ENCODE measurements around the gene PBX3. TPM values are rescaled to one million over a fixed set of nuclear protein-coding genes. Genes with fewer than 3 reads are reported as not detected.

The PBX3 gene
- total and polyA plus RNA-seq, 4 donors, result 7.3 to 18.9 (median 11.1) TPM

GRCh38 chr9:125732562-125732961 lies 14.6 kb upstream of the PBX3 start:
- Histone ChIP-seq H3K9ac (ENCODE audit: low read depth in 1 of 2, low read length in 2 of 2) (no peak overlapping the region), H3K27me3 (ENCODE audit: control insufficient read depth in 4 of 4, insufficient read depth in 4 of 4, low read length in 3 of 4) (no peaks in the 10 kb centered on the region), H3K4me3 (ENCODE audit: low read depth in 1 of 3, low read length in 3 of 3) (no peak overlapping the region), H3K36me3 (ENCODE audit: control insufficient read depth in 4 of 4, insufficient read depth in 3 of 4, low read depth in 1 of 4, low read length in 3 of 4) (no peaks in the 10 kb centered on the region), H3K9me3 (ENCODE audit: control insufficient read depth in 4 of 4, low read length in 3 of 4) (no peaks in the 10 kb centered on the region), H3K4me1 (ENCODE audit: control insufficient read depth in 4 of 4, insufficient read depth in 4 of 4, low read length in 3 of 4) (no peaks in the 10 kb centered on the region), H3K27ac (ENCODE audit: low read depth in 1 of 2, low read length in 2 of 2) (no peak overlapping the region)
- WGBS, result 98% methylated on average over 2 of the region's 2 CpGs
- TF ChIP-seq ATF3 (IDR thresholded peaks at IDR 0.05), result no peak
- TF ChIP-seq, protein P1, sequence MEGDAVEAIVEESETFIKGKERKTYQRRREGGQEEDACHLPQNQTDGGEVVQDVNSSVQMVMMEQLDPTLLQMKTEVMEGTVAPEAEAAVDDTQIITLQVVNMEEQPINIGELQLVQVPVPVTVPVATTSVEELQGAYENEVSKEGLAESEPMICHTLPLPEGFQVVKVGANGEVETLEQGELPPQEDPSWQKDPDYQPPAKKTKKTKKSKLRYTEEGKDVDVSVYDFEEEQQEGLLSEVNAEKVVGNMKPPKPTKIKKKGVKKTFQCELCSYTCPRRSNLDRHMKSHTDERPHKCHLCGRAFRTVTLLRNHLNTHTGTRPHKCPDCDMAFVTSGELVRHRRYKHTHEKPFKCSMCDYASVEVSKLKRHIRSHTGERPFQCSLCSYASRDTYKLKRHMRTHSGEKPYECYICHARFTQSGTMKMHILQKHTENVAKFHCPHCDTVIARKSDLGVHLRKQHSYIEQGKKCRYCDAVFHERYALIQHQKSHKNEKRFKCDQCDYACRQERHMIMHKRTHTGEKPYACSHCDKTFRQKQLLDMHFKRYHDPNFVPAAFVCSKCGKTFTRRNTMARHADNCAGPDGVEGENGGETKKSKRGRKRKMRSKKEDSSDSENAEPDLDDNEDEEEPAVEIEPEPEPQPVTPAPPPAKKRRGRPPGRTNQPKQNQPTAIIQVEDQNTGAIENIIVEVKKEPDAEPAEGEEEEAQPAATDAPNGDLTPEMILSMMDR (IDR thresholded peaks at IDR 0.05; ENCODE audit: low read depth, low read length, missing input control), result no peak
- TF ChIP-seq, protein P2, sequence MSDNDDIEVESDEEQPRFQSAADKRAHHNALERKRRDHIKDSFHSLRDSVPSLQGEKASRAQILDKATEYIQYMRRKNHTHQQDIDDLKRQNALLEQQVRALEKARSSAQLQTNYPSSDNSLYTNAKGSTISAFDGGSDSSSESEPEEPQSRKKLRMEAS (IDR thresholded peaks at IDR 0.05), result no peak
- TF ChIP-seq REST (IDR thresholded peaks at IDR 0.05), result no peak
- TF ChIP-seq HNF4G (IDR thresholded peaks at IDR 0.05), result no peak
- no peak for TF ChIP-seq TAF1 (conservative IDR thresholded peaks at IDR 0.05)
- no peak for TF ChIP-seq NR2F2 (IDR thresholded peaks at IDR 0.05)
- no peak for TF ChIP-seq RAD21 (IDR thresholded peaks at IDR 0.05)
- TF ChIP-seq FOXA2 (IDR thresholded peaks at IDR 0.05), result no peak
- no peak for TF ChIP-seq FOXA1 (IDR thresholded peaks at IDR 0.05)
- no peak for TF ChIP-seq YY1 (IDR thresholded peaks at IDR 0.05)
- no peak for TF ChIP-seq EGR1 (IDR thresholded peaks at IDR 0.05; ENCODE audit: low read depth in 2 of 2)
- TF ChIP-seq JUND (IDR thresholded peaks at IDR 0.05), result no peak
- no peak for TF ChIP-seq HNF4A (conservative IDR thresholded peaks at IDR 0.05)
- TF ChIP-seq, protein P3, sequence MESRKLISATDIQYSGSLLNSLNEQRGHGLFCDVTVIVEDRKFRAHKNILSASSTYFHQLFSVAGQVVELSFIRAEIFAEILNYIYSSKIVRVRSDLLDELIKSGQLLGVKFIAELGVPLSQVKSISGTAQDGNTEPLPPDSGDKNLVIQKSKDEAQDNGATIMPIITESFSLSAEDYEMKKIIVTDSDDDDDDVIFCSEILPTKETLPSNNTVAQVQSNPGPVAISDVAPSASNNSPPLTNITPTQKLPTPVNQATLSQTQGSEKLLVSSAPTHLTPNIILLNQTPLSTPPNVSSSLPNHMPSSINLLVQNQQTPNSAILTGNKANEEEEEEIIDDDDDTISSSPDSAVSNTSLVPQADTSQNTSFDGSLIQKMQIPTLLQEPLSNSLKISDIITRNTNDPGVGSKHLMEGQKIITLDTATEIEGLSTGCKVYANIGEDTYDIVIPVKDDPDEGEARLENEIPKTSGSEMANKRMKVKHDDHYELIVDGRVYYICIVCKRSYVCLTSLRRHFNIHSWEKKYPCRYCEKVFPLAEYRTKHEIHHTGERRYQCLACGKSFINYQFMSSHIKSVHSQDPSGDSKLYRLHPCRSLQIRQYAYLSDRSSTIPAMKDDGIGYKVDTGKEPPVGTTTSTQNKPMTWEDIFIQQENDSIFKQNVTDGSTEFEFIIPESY (IDR thresholded peaks at IDR 0.05), result no peak
- DNase-seq (ENCODE audit: low spot score), result no peak

GRCh38 chr9:125739436-125739835 lies 7.7 kb upstream of the PBX3 start:
- no peak overlapping the region for H3K9ac ChIP-seq (ENCODE audit: low read depth in 1 of 2, low read length in 2 of 2)
- H3K9me3 ChIP-seq (ENCODE audit: control insufficient read depth in 4 of 4, low read length in 3 of 4), result no peaks in the 10 kb centered on the region
- H3K36me3 ChIP-seq (ENCODE audit: control insufficient read depth in 4 of 4, insufficient read depth in 3 of 4, low read depth in 1 of 4, low read length in 3 of 4), result no peaks in the 10 kb centered on the region
- TF ChIP-seq, protein P3 (IDR thresholded peaks at IDR 0.05), result no peak
- no peak for TF ChIP-seq ATF3 (IDR thresholded peaks at IDR 0.05)
- no peak for TF ChIP-seq HNF4A (conservative IDR thresholded peaks at IDR 0.05)
- TF ChIP-seq, protein P2 (IDR thresholded peaks at IDR 0.05), result no peak
- TF ChIP-seq TAF1 (conservative IDR thresholded peaks at IDR 0.05), result no peak
- TF ChIP-seq NR2F2 (IDR thresholded peaks at IDR 0.05), result no peak
- no peak for TF ChIP-seq HNF4G (IDR thresholded peaks at IDR 0.05)
- no peak for TF ChIP-seq FOXA1 (IDR thresholded peaks at IDR 0.05)
- no peak for TF ChIP-seq GABPA (IDR thresholded peaks at IDR 0.05 in 1 of 2, conservative IDR thresholded peaks at IDR 0.05 in 1 of 2)
- H3K4me3 ChIP-seq (ENCODE audit: low read depth in 1 of 3, low read length in 3 of 3), result no peak overlapping the region
- WGBS, result 83% methylated on average over 3 of the region's 3 CpGs
- no peak for DNase-seq (ENCODE audit: low spot score)
- H3K4me1 ChIP-seq (ENCODE audit: control insufficient read depth in 4 of 4, insufficient read depth in 4 of 4, low read length in 3 of 4), result no peaks in the 10 kb centered on the region
- no peaks in the 10 kb centered on the region for H3K27me3 ChIP-seq (ENCODE audit: control insufficient read depth in 4 of 4, insufficient read depth in 4 of 4, low read length in 3 of 4)
- no peak overlapping the region for H3K27ac ChIP-seq (ENCODE audit: low read depth in 1 of 2, low read length in 2 of 2)
